ENCODE results near the gene RCOR3.

DNA sequence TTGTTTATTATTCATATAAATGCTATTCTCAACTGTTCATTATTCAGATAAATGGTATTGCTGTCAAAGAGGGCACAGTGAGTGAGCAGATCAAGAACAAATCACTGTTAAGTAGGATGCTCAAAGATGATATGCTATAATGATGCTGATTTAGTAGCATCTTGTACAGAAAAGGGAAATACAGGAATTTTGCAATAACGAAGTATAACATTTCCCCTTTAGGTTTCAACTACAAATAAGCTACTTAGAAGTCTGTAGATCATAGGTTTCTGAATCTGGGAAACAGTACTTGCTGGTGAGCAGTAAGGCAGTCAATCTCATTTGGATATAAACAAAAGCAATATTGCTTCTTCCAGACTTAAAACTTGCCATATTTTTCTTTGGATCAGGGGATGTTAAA, 27.3 kb upstream of the RCOR3 start:
- TF ChIP-seq EZH2phosphoT487 (IDR thresholded peaks at IDR 0.05; ENCODE audit: insufficient read depth, low read depth), result no peak
- TF ChIP-seq EZH2 (IDR thresholded peaks at IDR 0.05; ENCODE audit: insufficient read depth, poor library complexity, severe bottlenecking), result no peak
